Adrenal gland (tissue), 12 donors: ENCODE measurements around the gene MRAP2. TPM values are rescaled to one million over a fixed set of nuclear protein-coding genes. Genes with fewer than 3 reads are reported as not detected.

Source experiments
- DNase-seq, 7 donors: peaks; one replicate each; pipeline ENCODE4 v3.0.0-alpha.2; 2019 to 2020
- H3K27ac ChIP-seq, 5 donors: fragments of 200-600 bp; sonication (generic) in 4 of 5; 1 replicate in 3 of 5; 2 replicates in 2 of 5; pipeline versions ENCODE4 v1.5.1 to v1.8.0; 2016 to 2020; ENCODE audit warnings: mild to moderate bottlenecking in 1 of 5
- H3K27me3 ChIP-seq: fragments of 200-600 bp; 2 replicates; pipeline ENCODE4 v1.8.0; 2021
- H3K36me3 ChIP-seq, 2 donors: fragments of 200-600 bp; replicated peaks in 1 of 2; 1 replicate in 1 of 2; 2 replicates in 1 of 2; pipeline versions ENCODE4 v1.5.1 to v1.8.0; 2018 to 2022
- H3K4me1 ChIP-seq, 2 donors: fragments of 200-600 bp; replicated peaks in 1 of 2; 1 replicate in 1 of 2; 2 replicates in 1 of 2; pipeline versions ENCODE4 v1.5.1 to v1.8.0; 2018 to 2021
- H3K4me3 ChIP-seq, 4 donors: fragments of 200-600 bp; sonication (generic) in 3 of 4; one replicate each; pipeline ENCODE4 v1.5.1; 2016 to 2018
- H3K9me3 ChIP-seq, 3 donors: fragments of 200-600 bp; sonication (generic) in 1 of 3; replicated peaks in 1 of 3; 1 replicate in 2 of 3; 2 replicates in 1 of 3; pipeline versions ENCODE4 v1.5.1 to v1.8.0; 2016 to 2021
- CTCF ChIP-seq, 6 experiments: fragments of 450-650 bp in 4 of 6; fragments of 200-600 bp in 2 of 6; sonication (generic) in 1 of 6; IDR thresholded peaks; 1 replicate in 5 of 6; 2 replicates in 1 of 6; pipeline versions ENCODE4 v1.5.1 to v1.8.0; 2016 to 2021; ENCODE audit warnings: antibody characterized with exemption in 6 of 6, mild to moderate bottlenecking in 2 of 6, moderate library complexity in 1 of 6
- POLR2A ChIP-seq, 2 donors: fragments of 450-650 bp; IDR thresholded peaks; one replicate each; pipeline ENCODE4 v1.6.1; 2017; ENCODE audit warnings: antibody characterized with exemption in 2 of 2, mild to moderate bottlenecking in 2 of 2, moderate library complexity in 1 of 2
- WGBS, 4 donors: extraction: QIAGEN DNeasy Blood & Tissue Kit in 2 of 4; methylation state at CpG; one replicate each; pipeline versions ENCODE4 v1.1.5 to v1.1.7; 2013 to 2017; 5-methylcytosine and 5-hydroxymethylcytosine counted together
- intact Hi-C, 2 donors: fragments of 100-400 bp; cut with DNase I; formaldehyde crosslinking; loops; one replicate each; pipeline versions ENCODE4 v1.14.1 to v1.15.0; 2022 to 2023
- polyA plus RNA-seq, 3 donors: library from polyadenylated mRNA; stranded (reverse); fragments of 200-250 nt in 2 of 3; fragments of 350-450 nt in 1 of 3; fragmentation: Illumina TruSeq in 1 of 3; extraction: RNeasy Lipid Tissue Mini Kit (QIAGEN cat#74804) in 1 of 3; gene quantifications; one replicate each; pipeline ENCODE4 v1.2.3, GENCODE V29; 2013 to 2014
- total RNA-seq, 9 donors: library from RNA; depleted of rRNA in 4 of 9; stranded (reverse); fragments of >200 nt in 4 of 9; fragments of 120-200 nt in 1 of 9; fragmentation: NEBNext Ultra II Directional in 1 of 9; extraction: Animal tissue kit (Norgen Biotek cat#: 25700) in 1 of 9; gene quantifications; one replicate each; pipeline versions ENCODE4 v1.1.0 to v1.2.4, GENCODE V29; 2013 to 2023
- donor health status: healthy with polysubstance abuse.
- donor health status: Bipolar disorder and iron deficiency.
- donor health status: DM: yes; HTN: yes; CAD: no.
- donor health status: DM: no; HTN: no; CAD: no.
- donor health status: DM: no; HTN: no; CAD: no.
- donor health status: DM: yes; HTN: yes; CAD: no.

MRAP2 gene
- total and polyA plus RNA-seq, 12 donors, result 0.36 to 9.5 (median 3.1) TPM

- Histone ChIP-seq H3K36me3 (no peaks in the 10 kb centered on the region), H3K27ac (no peak overlapping the region), H3K9me3 (no peaks in the 10 kb centered on the region), H3K4me3 (no peak overlapping the region), H3K4me1 (no peaks in the 10 kb centered on the region), H3K27me3 (no peaks in the 10 kb centered on the region)
- 82 to 93% (median 90%) methylated on average over 5 of the region's 5 CpGs for WGBS, 4 donors
- no peak for TF ChIP-seq POLR2A (IDR thresholded peaks at IDR 0.05)
- TF ChIP-seq CTCF (IDR thresholded peaks at IDR 0.05), result no peak
- no peak for DNase-seq
- intact Hi-C loops, result no loop called here
Observed at GRCh38 chr6:84137051-84137375, 103.4 kb downstream of the MRAP2 start.

- DNase-seq, result no peak
- Histone ChIP-seq H3K27ac (no peak overlapping the region), H3K36me3 (no peaks in the 10 kb centered on the region), H3K27me3 (no peaks in the 10 kb centered on the region), H3K4me3 (no peak overlapping the region), H3K9me3 (no peaks in the 10 kb centered on the region), H3K4me1 (no peaks in the 10 kb centered on the region)
- intact Hi-C loops, result no loop called here
- WGBS, 4 donors, result 74 to 88% (median 80%) methylated on average over 2 of the region's 2 CpGs
- TF ChIP-seq CTCF (IDR thresholded peaks at IDR 0.05), result no peak
- TF ChIP-seq POLR2A (IDR thresholded peaks at IDR 0.05), result no peak
Observed at GRCh38 chr6:84137989-84138575, 104.5 kb downstream of the MRAP2 start.

GRCh38 chr6:84139311-84139710 lies 105.7 kb downstream of the MRAP2 start:
- TF ChIP-seq CTCF (IDR thresholded peaks at IDR 0.05) (no peak), POLR2A (IDR thresholded peaks at IDR 0.05) (no peak)
- DNase-seq, result no peak
- Histone ChIP-seq H3K27ac (no peak overlapping the region), H3K4me1 (no peaks in the 10 kb centered on the region), H3K36me3 (no peaks in the 10 kb centered on the region), H3K9me3 (no peaks in the 10 kb centered on the region), H3K4me3 (no peak overlapping the region), H3K27me3 (no peaks in the 10 kb centered on the region)
- intact Hi-C loops, result no loop called here

Other genes starting within 250 kb of the MRAP2 start
- gene RIPPLY2, start 180.4 kb upstream of the MRAP2 start, total RNA-seq, result 1 to 10 TPM in 2 of 9 donors, under 1 TPM in 2, not detected in 5; 0.53 to 2.7 (median 1.5) TPM
- 1 to 10 TPM in 1 of 3 donors, under 1 TPM in 2; 0.56 to 2.1 (median 0.67) TPM for gene RIPPLY2, start 180.4 kb upstream of the MRAP2 start, polyA plus RNA-seq
- gene CYB5R4, start 174.1 kb upstream of the MRAP2 start, total RNA-seq, result 10 to 100 TPM in 6 of 9 donors, 1 to 10 TPM in 3; 6.2 to 22.0 (median 11.9) TPM
- gene CYB5R4, start 174.1 kb upstream of the MRAP2 start, polyA plus RNA-seq, result 10 to 100 TPM in 1 of 3 donors, 1 to 10 TPM in 2; 1.3 to 12.4 (median 2.9) TPM
- gene CEP162, start 193.9 kb downstream of the MRAP2 start, total RNA-seq, result 10 to 100 TPM in 1 of 9 donors, 1 to 10 TPM in 8; 3.2 to 10.6 (median 5.7) TPM
- 10 to 100 TPM in 1 of 3 donors, 1 to 10 TPM in 2; 5.2 to 15.5 (median 7.0) TPM for gene CEP162, start 193.9 kb downstream of the MRAP2 start, polyA plus RNA-seq